ENCODE results near the gene TIAM2. TPM values are rescaled to one million over a fixed set of nuclear protein-coding genes. Genes with fewer than 3 reads are reported as not detected.

TIAM2 gene
- total and polyA plus RNA-seq, 2 donors (not counting 3 experiments of a cell fraction or from before 2014, with no cell fraction given): 9.6 to 18.5 TPM

GRCh38 chr6:155287762-155288161 is 292.6 kb downstream of the TIAM2 start:
- POLR2A ChIA-PET: no interaction called here
- peaks cover 5 to 10% of the 10 kb centered on the region in 2 experiments for H3K36me3 ChIP-seq (ENCODE audit: control insufficient read depth in 2 of 2, extremely low read depth in 1 of 2, insufficient read depth in 2 of 2, low read length in 2 of 2)
- H3K9me3 ChIP-seq (replicated peaks; ENCODE audit: control insufficient read depth, insufficient read depth, low read length): no peaks in the 10 kb centered on the region
- no peak for FAIRE-seq
- no peak overlapping the region for H3K4me2 ChIP-seq (ENCODE audit: insufficient read depth, low read length)
- no peak overlapping the region for H3K9ac ChIP-seq (replicated peaks; ENCODE audit: extremely low read depth, insufficient read depth, low read length)
- H3K27me3 ChIP-seq (ENCODE audit: control insufficient read depth in 2 of 2, insufficient read depth in 2 of 2, low read length in 2 of 2): no peaks in the 10 kb centered on the region
- H3K79me2 ChIP-seq (ENCODE audit: control insufficient read depth, insufficient read depth, low read length): peaks cover 10% of the 10 kb centered on the region
- CTCF ChIA-PET: interaction anchor here (1.0 to 2.0 kb wide), 4 partner anchors 11 to 24 kb away, joined by 3 to 8 read pairs (median 4); no protein-coding TSS in a partner anchor
- no peak overlapping the region for H3K4me3 ChIP-seq (replicated peaks in 1 of 3; ENCODE audit: insufficient read depth in 1 of 3, low read depth in 1 of 3, low read length in 3 of 3)
- no peak for TF ChIP-seq MYC (IDR thresholded peaks at IDR 0.05; ENCODE audit: low read depth, low read length)
- TF ChIP-seq CTCF (IDR thresholded peaks at IDR 0.05; ENCODE audit: extremely low read depth in 1 of 2, insufficient read depth in 1 of 2, low read depth in 1 of 2, low read length in 2 of 2): no peak
- TF ChIP-seq MAX (IDR thresholded peaks at IDR 0.05; ENCODE audit: insufficient read depth, insufficient read length): no peak
- TF ChIP-seq JUN (IDR thresholded peaks at IDR 0.05; ENCODE audit: borderline replicate concordance, insufficient read depth, insufficient read length, low read depth): no peak
- BruUV-seq (replicated peaks): no TSS peak
- H2AFZ ChIP-seq (ENCODE audit: low read depth, low read length): no peak overlapping the region
- H3K27ac ChIP-seq (ENCODE audit: insufficient read depth, low read depth, low read length): no peak overlapping the region
- intact Hi-C loops (cut with micrococcal nuclease): no loop called here
- DNase-seq (ENCODE audit: low read depth, low spot score): no peak
- peaks cover 5% of the 10 kb centered on the region for H3K4me1 ChIP-seq (ENCODE audit: control insufficient read depth, extremely low read depth, insufficient read depth, low read length)
- H3K9me1 ChIP-seq (replicated peaks; ENCODE audit: control insufficient read depth, extremely low read depth, insufficient read depth, low read length): no peaks in the 10 kb centered on the region
- dilution Hi-C loops (cut with MboI; ENCODE audit: extremely low pct_ligation_motif_present, low sequenced_read_pairs): no loop called here
- no peaks in the 10 kb centered on the region for H4K20me1 ChIP-seq (replicated peaks; ENCODE audit: control insufficient read depth, extremely low read depth, insufficient read depth, low read length)

GRCh38 chr6:155290491-155290890 is 295.4 kb downstream of the TIAM2 start:
- DNase-seq (ENCODE audit: low read depth, low spot score): no peak
- intact Hi-C loops (cut with micrococcal nuclease): no loop called here
- dilution Hi-C loops (cut with MboI; ENCODE audit: extremely low pct_ligation_motif_present, low sequenced_read_pairs): no loop called here
- Histone ChIP-seq H3K79me2 (ENCODE audit: control insufficient read depth, insufficient read depth, low read length) (peaks cover 9% of the 10 kb centered on the region), H3K4me2 (ENCODE audit: insufficient read depth, low read length) (no peak overlapping the region), H3K9me3 (replicated peaks; ENCODE audit: control insufficient read depth, insufficient read depth, low read length) (no peaks in the 10 kb centered on the region), H3K4me1 (ENCODE audit: control insufficient read depth, extremely low read depth, insufficient read depth, low read length) (peaks cover 5% of the 10 kb centered on the region), H3K36me3 (ENCODE audit: control insufficient read depth in 2 of 2, extremely low read depth in 1 of 2, insufficient read depth in 2 of 2, low read length in 2 of 2) (peaks cover 2 to 5% of the 10 kb centered on the region in 2 experiments), H3K27me3 (ENCODE audit: control insufficient read depth in 2 of 2, insufficient read depth in 2 of 2, low read length in 2 of 2) (no peaks in the 10 kb centered on the region), H3K27ac (ENCODE audit: insufficient read depth, low read depth, low read length) (no peak overlapping the region), H2AFZ (ENCODE audit: low read depth, low read length) (no peak overlapping the region), H3K4me3 (replicated peaks in 1 of 3; ENCODE audit: insufficient read depth in 1 of 3, low read depth in 1 of 3, low read length in 3 of 3) (no peak overlapping the region), H3K9me1 (replicated peaks; ENCODE audit: control insufficient read depth, extremely low read depth, insufficient read depth, low read length) (no peaks in the 10 kb centered on the region), H4K20me1 (replicated peaks; ENCODE audit: control insufficient read depth, extremely low read depth, insufficient read depth, low read length) (no peaks in the 10 kb centered on the region), H3K9ac (replicated peaks; ENCODE audit: extremely low read depth, insufficient read depth, low read length) (no peak overlapping the region)
- BruUV-seq (replicated peaks): no TSS peak
- TF ChIP-seq CTCF (IDR thresholded peaks at IDR 0.05; ENCODE audit: extremely low read depth in 1 of 2, insufficient read depth in 1 of 2, low read depth in 1 of 2, low read length in 2 of 2): no peak
- TF ChIP-seq MYC (IDR thresholded peaks at IDR 0.05; ENCODE audit: low read depth, low read length): no peak
- TF ChIP-seq MAX (IDR thresholded peaks at IDR 0.05; ENCODE audit: insufficient read depth, insufficient read length): no peak
- no peak for TF ChIP-seq POLR2A (IDR thresholded peaks at IDR 0.05; ENCODE audit: low read depth, low read length)
- no peak for TF ChIP-seq POLR2AphosphoS5 (IDR thresholded peaks at IDR 0.05; ENCODE audit: insufficient read depth, low read depth, low read length)
- TF ChIP-seq EZH2 (IDR thresholded peaks at IDR 0.05; ENCODE audit: borderline replicate concordance, low read depth, low read length, severe bottlenecking): no peak
- no peak for TF ChIP-seq FOS (IDR thresholded peaks at IDR 0.05; ENCODE audit: borderline replicate concordance, insufficient read depth, low read length)
- TF ChIP-seq JUN (IDR thresholded peaks at IDR 0.05; ENCODE audit: borderline replicate concordance, insufficient read depth, insufficient read length, low read depth): no peak
- TF ChIP-seq GATA2 (IDR thresholded peaks at IDR 0.05; ENCODE audit: insufficient read depth, insufficient read length, low read depth, low read length): no peak
- POLR2A ChIA-PET: no interaction called here
- CTCF ChIA-PET: interaction anchor here (1.1 kb wide), 1 partner anchor 9 kb away, joined by 4 read pairs; no protein-coding TSS in a partner anchor
- FAIRE-seq: no peak

Data from endothelial cell of umbilical vein (primary cell).